HG03354 (cell line): ENCODE measurements around the gene CDKN1B.

ENCODE experiments used
- ATAC-seq: cut with Tn5 transposase; IDR thresholded peaks from one replicate; pipeline ENCODE4 v1.9.1; 2021; ENCODE audit warnings: mild to moderate bottlenecking; ENCODE audit not compliant: unreplicated experiment, poor library complexity, severe bottlenecking

CDKN1B gene

GRCh38 chr12:12699345-12699744 is 17.8 kb upstream of the CDKN1B start:
- ATAC-seq: no peak

GRCh38 chr12:12700254-12700653 is 16.9 kb upstream of the CDKN1B start:
- ATAC-seq: no peak

GRCh38 chr12:12701457-12701856 is 15.7 kb upstream of the CDKN1B start:
- ATAC-seq: no peak

GRCh38 chr12:12704593-12705230 is 12.5 kb upstream of the CDKN1B start:
- ATAC-seq: peak; percentile 86

- ATAC-seq: no peak
Observed at GRCh38 chr12:12705838-12706520, 11.2 kb upstream of the CDKN1B start.

- no peak for ATAC-seq
Observed at GRCh38 chr12:12713932-12714275, 3.3 kb upstream of the CDKN1B start.

- no peak for ATAC-seq
Observed at GRCh38 chr12:12714276-12715021, 2.7 kb upstream of the CDKN1B start.

GRCh38 chr12:12715128-12715458 is 2.1 kb upstream of the CDKN1B start:
- ATAC-seq: no peak

GRCh38 chr12:12715459-12716150 is 1.6 kb upstream of the CDKN1B start:
- peak; percentile 45 for ATAC-seq

GRCh38 chr12:12716151-12716792 is 896 bp upstream of the CDKN1B start:
- ATAC-seq: no peak

GRCh38 chr12:12717586-12718380 is 615 bp downstream of the CDKN1B start:
- ATAC-seq: peak; percentile 6

- no peak for ATAC-seq
Observed at GRCh38 chr12:12718381-12718759, 1.2 kb downstream of the CDKN1B start.

GRCh38 chr12:12718853-12719252 is 1.7 kb downstream of the CDKN1B start:
- no peak for ATAC-seq

GRCh38 chr12:12719496-12719895 is 2.3 kb downstream of the CDKN1B start:
- ATAC-seq: no peak

- ATAC-seq: no peak
Observed at GRCh38 chr12:12720052-12720451, 2.9 kb downstream of the CDKN1B start.

GRCh38 chr12:12720672-12721161 is 3.5 kb downstream of the CDKN1B start:
- no peak for ATAC-seq

GRCh38 chr12:12721176-12721751 is 4.1 kb downstream of the CDKN1B start:
- no peak for ATAC-seq

- ATAC-seq: no peak
Observed at GRCh38 chr12:12721814-12722434, 4.8 kb downstream of the CDKN1B start.
